CD14-positive monocyte (primary cell): ENCODE results near the gene FAM53B. TPM values are rescaled to one million over a fixed set of nuclear protein-coding genes. Genes with fewer than 3 reads are reported as not detected.
A peak's percentile ranks its signal among the peaks of the same experiment; 100 is the strongest.

ENCODE experiments used
- DNase-seq, 3 donors: peaks; one replicate each; pipeline ENCODE4 v3.0.0-alpha.2; 2011 to 2022
- H2AFZ ChIP-seq: 2 replicates; pipeline ENCODE4 v1.6.0; 2012; ENCODE audit warnings: mild to moderate bottlenecking, low read depth, low read length, inconsistent platforms; ENCODE audit not compliant: insufficient read depth, poor library complexity, severe bottlenecking
- H3K27ac ChIP-seq, 2 donors: 1 replicate in 1 of 2; 2 replicates in 1 of 2; pipeline ENCODE4 v1.5.1; 2012 to 2013; ENCODE audit warnings: low read length in 2 of 2, control low read depth in 1 of 2, inconsistent platforms in 1 of 2, low read depth in 1 of 2, mild to moderate bottlenecking in 1 of 2
- H3K27me3 ChIP-seq, 2 donors: one replicate each; pipeline versions ENCODE4 v1.6.0 to v1.6.1; 2011 to 2013; ENCODE audit warnings: low read length in 2 of 2; ENCODE audit not compliant: control insufficient read depth in 2 of 2, insufficient read depth in 2 of 2
- H3K36me3 ChIP-seq, 2 donors: replicated peaks in 1 of 2; 1 replicate in 1 of 2; 2 replicates in 1 of 2; pipeline versions ENCODE4 v1.5.1 to v1.6.1; 2012 to 2013; ENCODE audit warnings: low read length in 2 of 2, control low read depth in 1 of 2, inconsistent platforms in 1 of 2, mild to moderate bottlenecking in 1 of 2; ENCODE audit not compliant: insufficient read depth in 2 of 2, control insufficient read depth in 1 of 2
- H3K4me1 ChIP-seq, 2 donors: 1 replicate in 1 of 2; 2 replicates in 1 of 2; pipeline versions ENCODE4 v1.5.1 to v1.6.1; 2012 to 2013; ENCODE audit warnings: low read length in 2 of 2, control low read depth in 1 of 2, inconsistent platforms in 1 of 2, mild to moderate bottlenecking in 1 of 2, moderate library complexity in 1 of 2; ENCODE audit not compliant: insufficient read depth in 2 of 2, control insufficient read depth in 1 of 2
- H3K4me2 ChIP-seq: replicated peaks from 2 replicates; pipeline ENCODE3; 2012; ENCODE audit warnings: low read length, moderate library complexity, mild to moderate bottlenecking; ENCODE audit not compliant: poor library complexity, severe bottlenecking; ENCODE audit errors: extremely low read depth
- H3K4me3 ChIP-seq, 3 experiments: fragments of 200-600 bp in 1 of 3; sonication (generic) in 1 of 3; replicated peaks in 1 of 3; 1 replicate in 2 of 3; 2 replicates in 1 of 3; pipeline ENCODE4 v1.5.1; 2011 to 2013; ENCODE audit warnings: low read length in 3 of 3, mild to moderate bottlenecking in 3 of 3, control low read depth in 2 of 3, low read depth in 2 of 3, inconsistent platforms in 1 of 3, moderate library complexity in 1 of 3
- H3K79me2 ChIP-seq: 2 replicates; pipeline ENCODE4 v1.6.0; 2012; ENCODE audit warnings: mild to moderate bottlenecking, control low read depth, inconsistent platforms, low read length, moderate library complexity; ENCODE audit not compliant: insufficient read depth
- H3K9ac ChIP-seq: 2 replicates; pipeline ENCODE4 v1.6.0; 2017; ENCODE audit warnings: low read length, mild to moderate bottlenecking; ENCODE audit not compliant: insufficient read depth, poor library complexity, severe bottlenecking
- H3K9me3 ChIP-seq, 2 donors: replicated peaks in 1 of 2; 1 replicate in 1 of 2; 2 replicates in 1 of 2; pipeline versions ENCODE4 v1.5.1 to v1.6.1; 2012 to 2013; ENCODE audit warnings: low read length in 2 of 2, control low read depth in 1 of 2; ENCODE audit not compliant: control insufficient read depth in 1 of 2, insufficient read depth in 1 of 2
- H4K20me1 ChIP-seq: 2 replicates; pipeline ENCODE4 v1.6.0; 2012; ENCODE audit warnings: mild to moderate bottlenecking, low read length, control low read depth, moderate library complexity; ENCODE audit not compliant: insufficient read depth
- H3K27ac Mint-ChIP-seq, 7 donors: one replicate each; pipeline ENCODE4 v1.8.0; 2020; ENCODE audit warnings: mild to moderate bottlenecking in 7 of 7, mixed read lengths in 7 of 7, moderate library complexity in 6 of 7, inconsistent platforms in 2 of 7
- H3K27me3 Mint-ChIP-seq, 3 donors: one replicate each; pipeline ENCODE4 v1.8.0; 2021 to 2022; ENCODE audit warnings: low read depth in 3 of 3, mild to moderate bottlenecking in 3 of 3, mixed read lengths in 3 of 3, moderate library complexity in 3 of 3, inconsistent platforms in 1 of 3
- H3K36me3 Mint-ChIP-seq, 2 donors: one replicate each; pipeline ENCODE4 v1.8.0; 2020; ENCODE audit warnings: mixed read lengths in 2 of 2, inconsistent platforms in 1 of 2, mild to moderate bottlenecking in 1 of 2
- H3K4me1 Mint-ChIP-seq: one replicate; pipeline ENCODE4 v1.8.0; 2020; ENCODE audit warnings: mild to moderate bottlenecking, mixed read lengths
- H3K4me3 Mint-ChIP-seq, 2 donors: one replicate each; pipeline ENCODE4 v1.8.0; 2020; ENCODE audit warnings: mild to moderate bottlenecking in 2 of 2, mixed read lengths in 2 of 2, moderate library complexity in 1 of 2
- H3K9me3 Mint-ChIP-seq, 7 donors: one replicate each; pipeline ENCODE4 v1.8.0; 2020 to 2022; ENCODE audit warnings: mixed read lengths in 7 of 7, mild to moderate bottlenecking in 6 of 7, moderate library complexity in 6 of 7, inconsistent platforms in 2 of 7
- CTCF ChIP-seq: fragments of 200-600 bp; IDR thresholded peaks from one replicate; pipeline ENCODE4 v1.8.0; 2022; ENCODE audit warnings: antibody characterized with exemption, mild to moderate bottlenecking
- WGBS: methylation state at CpG from one replicate; pipeline ENCODE4 v1.1.5; 2013; ENCODE audit warnings: missing lambda C conversion rate; ENCODE audit not compliant: insufficient coverage; 5-methylcytosine and 5-hydroxymethylcytosine counted together
- intact Hi-C, 2 donors: fragments of 100-400 bp; cut with micrococcal nuclease; formaldehyde crosslinking; loops; one replicate each; pipeline versions ENCODE4 v1.15.0 to v1.15.1; 2023
- polyA minus RNA-seq: library from RNA; depleted of rRNA, polyadenylated mRNA; stranded (reverse); fragments of >200 nt; gene quantifications from 2 replicates; pipeline ENCODE4 v1.2.3, GENCODE V29; 2012
- polyA plus RNA-seq, 3 donors: library from polyadenylated mRNA; depleted of rRNA in 1 of 3; unstranded in 2 of 3; stranded (reverse) in 1 of 3; fragments of 300-500 nt in 2 of 3; fragments of >200 nt in 1 of 3; fragmentation: Illumina TruSeq in 2 of 3; gene quantifications; 1 replicate in 2 of 3; 2 replicates in 1 of 3; pipeline ENCODE4 v1.2.3, GENCODE V29; 2012 to 2021
- total RNA-seq, 12 experiments: library from RNA in 1 of 12; stranded (reverse) in 1 of 12; fragments of 120-200 nt in 1 of 12; gene quantifications; one replicate each; pipeline ENCODE4 v1.2.4 and lab custom pipeline; 2013 to 2026; ENCODE audit warnings: mixed read lengths in 6 of 12, inconsistent platforms in 1 of 12

FAM53B gene
- total RNA-seq (2013): 36.1 TPM
- polyA plus RNA-seq (10 to 100 TPM in 2 of 3 donors, 1 to 10 TPM in 1; 5.8 to 23.3 (median 12.6) TPM), polyA minus RNA-seq (50.8 and 68.0 TPM in 2 replicates), total RNA-seq (lab: John Stamatoyannopoulos, UW) (2.7 to 91.7 (median 66.0) reads per million in 11 experiments)

- WGBS: under 1% methylated on average over 82 of the region's 100 CpGs
- DNase-seq: peak; percentile 68 to 79 (median 78)
- H3K27me3 Mint-ChIP-seq: peaks cover 2% of the 10 kb centered on the region in 3 donors
- H3K27ac Mint-ChIP-seq: peak within 1 kb of the TSS; percentile 89 to 98 (median 95)
- peaks cover 20 to 22% of the 10 kb centered on the region in 2 donors for H3K36me3 Mint-ChIP-seq
- peak within 1 kb of the TSS; percentile 99 to 100 for H3K4me3 Mint-ChIP-seq
- H2AFZ ChIP-seq: peak within 1 kb of the TSS; percentile 57
- no peak for TF ChIP-seq CTCF
- H4K20me1 ChIP-seq: peaks cover 38% of the 10 kb centered on the region
- H3K9me3 Mint-ChIP-seq: no peaks in the 10 kb centered on the region
- H3K9me3 ChIP-seq: no peaks in the 10 kb centered on the region
- H3K4me2 ChIP-seq: peak within 1 kb of the TSS; percentile 93
- H3K4me3 ChIP-seq: peak within 1 kb of the TSS; percentile 83 to 89 (median 86)
- intact Hi-C loops: loop anchor here (1.0 to 5.0 kb wide), 6 partner anchors 37 to 214 kb away; no protein-coding TSS in a partner anchor
- peaks cover 0 to 15% of the 10 kb centered on the region in 2 donors for H3K36me3 ChIP-seq
- H3K9ac ChIP-seq: peak within 1 kb of the TSS; percentile 85
- H3K27ac ChIP-seq: peak within 1 kb of the TSS; percentile 62 to 83
- H3K79me2 ChIP-seq: peaks cover 39% of the 10 kb centered on the region
- H3K4me1 ChIP-seq: peaks cover 34 to 44% of the 10 kb centered on the region in 2 donors
- H3K27me3 ChIP-seq: no peaks in the 10 kb centered on the region
- peaks cover 44% of the 10 kb centered on the region for H3K4me1 Mint-ChIP-seq
These were observed at the start of gene FAM53B for GRCh38 chr10:124744102-124745050. TSS of gene FAM53B (minus strand) at chr10:124744378. CDS start at chr10:124706713, 37,665 bp downstream.

GRCh38 chr10:124792998-124793352 is 48.8 kb upstream of the FAM53B start:
- H3K9me3 ChIP-seq: no peaks in the 10 kb centered on the region
- peaks cover 14% of the 10 kb centered on the region for H3K4me1 Mint-ChIP-seq
- peak overlapping the region; percentile 100 for H2AFZ ChIP-seq
- WGBS: 94% methylated on average over 7 of the region's 11 CpGs
- H3K27ac ChIP-seq: no peak overlapping the region
- H4K20me1 ChIP-seq: no peaks in the 10 kb centered on the region
- no peak overlapping the region for H3K9ac ChIP-seq
- peak overlapping the region in 1 of 3 experiments; percentile 96 for H3K4me3 ChIP-seq
- H3K4me2 ChIP-seq: no peak overlapping the region
- H3K27me3 Mint-ChIP-seq: peaks cover 0 to 5% (median under 1%) of the 10 kb centered on the region in 3 donors
- peaks cover 6 to 7% of the 10 kb centered on the region in 2 donors for H3K36me3 Mint-ChIP-seq
- H3K27ac Mint-ChIP-seq: peak overlapping the region in 4 of 7 donors; percentile 50 to 92 (median 77)
- DNase-seq: no peak
- H3K36me3 ChIP-seq: peaks cover 5 to 14% of the 10 kb centered on the region in 2 donors
- no peaks in the 10 kb centered on the region for H3K9me3 Mint-ChIP-seq
- H3K79me2 ChIP-seq: peaks cover 17% of the 10 kb centered on the region
- H3K27me3 ChIP-seq: no peaks in the 10 kb centered on the region
- peaks cover 7 to 11% of the 10 kb centered on the region in 2 donors for H3K4me1 ChIP-seq
- TF ChIP-seq CTCF: no peak
- intact Hi-C loops: loop anchor here in 1 of 2 donors (10.0 kb wide), 2 partner anchors 122 to 1638 kb away; partner anchors contain the start of gene BUB3
- peak overlapping the region; percentile 92 to 96 for H3K4me3 Mint-ChIP-seq
